NCI-H460 (cell line): ENCODE data around the gene DCAF5. TPM values are rescaled to one million over a fixed set of nuclear protein-coding genes. Genes with fewer than 3 reads are reported as not detected.
A peak's percentile ranks its signal among the peaks of the same experiment; 100 is the strongest.
"Not testable (repeated sequence)": the region's sequence is repeated elsewhere in the genome, so short reads cannot be mapped to it uniquely, and the experiment has no call there.

ENCODE experiments used
- DNase-seq: peaks from one replicate; pipeline ENCODE4 v3.0.0-alpha.2; 2016; ENCODE audit warnings: low read depth; ENCODE audit errors: extremely low read depth
- polyA plus RNA-seq: library from polyadenylated mRNA; depleted of rRNA; stranded (reverse); fragments of >200 nt; gene quantifications from 2 replicates; pipeline ENCODE4 v1.2.3, GENCODE V29; 2014; cell fraction: nucleus; rRNA removed
- total RNA-seq: library from RNA; depleted of rRNA; stranded (reverse); fragments of >200 nt; shearing (Covaris generic); gene quantifications from 2 replicates; pipeline ENCODE4 v1.2.3, GENCODE V29; 2014; rRNA removed

The DCAF5 gene, protein sequence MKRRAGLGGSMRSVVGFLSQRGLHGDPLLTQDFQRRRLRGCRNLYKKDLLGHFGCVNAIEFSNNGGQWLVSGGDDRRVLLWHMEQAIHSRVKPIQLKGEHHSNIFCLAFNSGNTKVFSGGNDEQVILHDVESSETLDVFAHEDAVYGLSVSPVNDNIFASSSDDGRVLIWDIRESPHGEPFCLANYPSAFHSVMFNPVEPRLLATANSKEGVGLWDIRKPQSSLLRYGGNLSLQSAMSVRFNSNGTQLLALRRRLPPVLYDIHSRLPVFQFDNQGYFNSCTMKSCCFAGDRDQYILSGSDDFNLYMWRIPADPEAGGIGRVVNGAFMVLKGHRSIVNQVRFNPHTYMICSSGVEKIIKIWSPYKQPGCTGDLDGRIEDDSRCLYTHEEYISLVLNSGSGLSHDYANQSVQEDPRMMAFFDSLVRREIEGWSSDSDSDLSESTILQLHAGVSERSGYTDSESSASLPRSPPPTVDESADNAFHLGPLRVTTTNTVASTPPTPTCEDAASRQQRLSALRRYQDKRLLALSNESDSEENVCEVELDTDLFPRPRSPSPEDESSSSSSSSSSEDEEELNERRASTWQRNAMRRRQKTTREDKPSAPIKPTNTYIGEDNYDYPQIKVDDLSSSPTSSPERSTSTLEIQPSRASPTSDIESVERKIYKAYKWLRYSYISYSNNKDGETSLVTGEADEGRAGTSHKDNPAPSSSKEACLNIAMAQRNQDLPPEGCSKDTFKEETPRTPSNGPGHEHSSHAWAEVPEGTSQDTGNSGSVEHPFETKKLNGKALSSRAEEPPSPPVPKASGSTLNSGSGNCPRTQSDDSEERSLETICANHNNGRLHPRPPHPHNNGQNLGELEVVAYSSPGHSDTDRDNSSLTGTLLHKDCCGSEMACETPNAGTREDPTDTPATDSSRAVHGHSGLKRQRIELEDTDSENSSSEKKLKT
- total RNA-seq = 12.4 and 14.3 TPM in 2 replicates
- 14.6 and 16.4 TPM in 2 replicates for polyA plus RNA-seq

DNA sequence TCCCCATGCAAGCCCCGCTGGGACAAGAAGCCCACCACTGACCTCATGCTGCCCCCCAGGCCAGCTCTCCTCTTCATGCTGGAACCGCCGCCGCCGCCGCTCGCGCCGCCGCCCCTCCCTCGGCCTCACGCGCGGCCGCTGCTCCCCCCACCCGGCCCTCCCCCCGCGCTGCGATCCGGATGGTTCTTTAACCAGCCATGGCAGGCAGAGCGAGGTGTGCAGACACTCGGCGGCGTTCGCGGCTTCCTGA, at the start of gene DCAF5:
Gene DCAF5 (minus strand): TSS at position 218 of the 250 bp plus-strand sequence. CDS start 141 bp downstream, at position 77.
- no peak for DNase-seq

DNA sequence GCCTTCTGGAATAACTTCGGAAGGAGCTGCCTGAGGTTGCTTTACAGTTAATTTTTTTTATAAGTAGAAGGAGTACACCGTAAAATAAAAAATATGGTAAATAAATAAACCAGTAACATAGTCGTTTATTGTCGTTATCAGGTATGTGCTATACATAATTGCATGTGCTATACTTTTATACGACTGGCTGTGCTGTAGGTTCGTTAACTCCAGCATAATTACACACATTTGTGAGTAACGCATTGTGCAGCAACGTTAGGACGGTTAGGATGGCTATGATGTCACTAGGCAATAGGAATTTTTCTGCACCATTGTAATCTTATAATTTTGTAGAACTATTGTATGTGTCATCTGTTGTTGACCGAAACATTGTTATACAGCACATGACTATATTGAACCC, 46.9 kb upstream of the DCAF5 start:
- DNase-seq = no peak

DNA sequence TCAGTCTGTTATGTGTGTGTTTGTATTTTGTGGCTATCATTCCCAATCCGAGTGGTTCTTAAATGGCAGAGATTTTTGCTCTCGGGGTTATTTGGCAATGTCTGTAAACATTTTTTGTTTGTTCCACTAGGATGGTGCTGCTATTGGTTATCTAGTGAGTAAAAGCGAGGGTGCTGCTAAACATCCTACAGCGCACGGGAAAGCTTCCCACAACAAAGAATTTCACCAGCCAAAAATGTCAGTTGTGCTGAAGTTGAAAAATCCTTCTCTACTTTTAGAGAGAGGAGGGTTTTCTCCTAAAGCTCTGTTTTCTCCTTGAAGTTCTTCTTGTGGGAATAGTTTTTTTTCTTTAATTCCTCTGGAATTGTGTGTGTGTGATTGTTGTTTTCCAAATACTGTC, 40.8 kb upstream of the DCAF5 start:
- DNase-seq = no peak

DNA sequence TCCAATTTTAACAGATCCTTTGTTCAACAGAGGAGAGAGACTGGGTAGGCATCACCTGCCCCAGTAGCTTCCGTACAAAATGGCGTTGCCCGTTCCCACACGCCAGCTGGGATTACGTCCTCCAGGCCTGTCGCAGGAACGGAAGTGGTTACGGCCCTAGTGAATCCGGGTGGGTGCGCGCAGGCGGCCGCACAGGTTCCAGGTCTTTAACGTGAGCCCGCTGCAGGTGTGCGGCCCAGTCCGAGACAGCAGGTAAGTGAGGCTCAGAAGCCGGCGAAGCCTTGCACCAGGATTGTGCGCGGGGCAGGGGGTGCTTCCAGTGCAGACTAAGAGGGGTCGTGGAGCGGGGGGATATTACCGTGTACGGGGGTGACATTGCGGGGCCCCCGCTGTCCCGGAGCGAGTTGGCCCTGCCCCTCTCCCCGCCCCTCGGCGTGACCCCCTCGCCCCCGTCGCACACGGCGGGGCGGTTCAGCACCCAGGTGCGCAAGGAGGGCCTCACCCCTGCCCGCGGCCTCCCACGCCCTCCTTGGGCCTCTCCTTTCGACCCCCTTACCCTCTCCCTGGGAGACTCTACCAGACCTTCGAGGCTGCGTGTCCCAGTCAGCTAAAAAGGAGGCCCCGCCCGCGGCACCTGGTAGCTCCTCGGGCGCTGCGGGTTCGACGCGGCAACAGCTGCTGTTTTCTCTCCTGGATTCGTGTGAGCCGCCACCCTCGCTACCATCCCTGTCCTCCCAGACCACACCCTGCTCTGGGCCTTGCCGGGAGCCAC, 38.6 kb upstream of the DCAF5 start, which contains the start of gene EXD2:
Gene EXD2 (plus strand): TSS at position 159 of the 772 bp plus-strand sequence. CDS start 17,973 bp downstream, outside the sequence.
- DNase-seq = peak; percentile 84

DNA sequence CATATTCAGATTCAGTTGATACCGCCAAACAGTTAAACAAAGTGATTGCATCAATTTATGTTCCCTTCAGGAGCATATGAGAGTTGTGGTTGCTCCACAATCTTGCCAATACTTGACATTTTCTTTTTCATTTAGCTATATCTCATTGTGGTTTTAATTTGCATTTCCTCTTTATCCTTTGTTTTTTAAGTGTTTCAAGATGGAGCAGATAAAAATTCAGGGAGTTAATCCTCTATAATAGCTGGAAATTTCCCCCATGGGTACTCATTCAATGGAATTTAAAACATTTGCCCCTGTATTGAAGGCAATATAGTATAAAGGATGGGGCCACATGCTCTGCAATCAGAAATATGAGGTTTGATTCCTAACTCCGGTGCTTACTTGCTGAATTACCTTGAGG, 37.3 kb upstream of the DCAF5 start:
- DNase-seq = no peak

DNA sequence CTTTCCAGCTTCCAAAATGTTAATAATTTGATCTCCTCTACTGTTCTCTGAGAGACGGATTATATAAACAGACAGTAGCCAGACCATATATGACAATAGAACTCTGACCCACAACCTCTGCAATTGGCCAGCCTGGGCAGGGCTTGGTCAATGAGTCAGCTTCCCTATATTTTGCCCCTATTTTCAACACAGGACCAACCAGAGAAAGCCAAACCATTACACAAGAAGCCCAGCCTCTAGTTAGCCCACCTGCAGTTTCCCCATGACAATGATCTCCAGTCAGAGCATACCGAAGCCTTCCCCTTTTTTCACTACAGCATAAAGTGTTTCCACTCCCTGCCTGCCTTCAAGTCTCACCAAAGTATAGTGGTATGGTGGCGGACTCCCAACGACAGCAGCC, 30.8 kb upstream of the DCAF5 start:
- no peak for DNase-seq

DNA sequence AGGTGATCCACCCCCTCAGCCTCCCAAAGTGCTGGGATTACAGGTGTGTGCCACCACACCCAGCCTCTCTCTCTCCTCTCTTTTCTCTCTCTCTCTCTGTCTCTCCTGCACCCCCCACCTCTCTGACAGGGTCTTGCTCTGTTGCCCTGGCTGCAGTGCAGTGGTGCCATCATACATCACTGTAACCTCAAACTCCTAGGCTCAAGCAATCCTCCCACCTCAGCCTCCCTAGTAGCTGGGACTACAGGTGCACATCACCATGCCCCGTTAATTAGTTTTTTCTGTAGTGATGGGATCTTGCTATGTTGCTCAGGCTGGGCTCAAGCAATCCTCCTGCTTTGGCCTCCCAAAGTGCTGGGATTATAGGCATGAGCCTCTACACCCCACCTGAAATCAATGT, 29.7 kb upstream of the DCAF5 start:
- DNase-seq = not testable (repeated sequence)

DNA sequence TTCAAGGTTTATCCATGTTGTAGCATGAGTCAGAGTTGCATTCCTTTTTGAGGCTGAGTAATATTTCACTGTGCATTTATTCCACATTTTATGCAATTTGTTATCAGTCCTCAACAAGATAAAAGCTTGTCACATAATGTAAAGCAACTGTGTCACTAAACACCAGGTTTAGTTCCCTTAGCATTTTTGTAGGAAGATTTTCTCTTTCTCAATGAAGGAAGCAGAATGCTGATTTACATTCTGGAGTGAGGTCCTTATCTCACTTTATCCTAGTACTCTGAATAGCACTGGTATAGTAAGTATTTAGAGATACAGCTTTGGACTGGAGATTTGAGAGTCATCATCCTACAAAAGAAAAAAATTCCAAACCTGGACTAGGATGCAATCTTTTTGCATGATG, 28.6 kb upstream of the DCAF5 start:
- no peak for DNase-seq

DNA sequence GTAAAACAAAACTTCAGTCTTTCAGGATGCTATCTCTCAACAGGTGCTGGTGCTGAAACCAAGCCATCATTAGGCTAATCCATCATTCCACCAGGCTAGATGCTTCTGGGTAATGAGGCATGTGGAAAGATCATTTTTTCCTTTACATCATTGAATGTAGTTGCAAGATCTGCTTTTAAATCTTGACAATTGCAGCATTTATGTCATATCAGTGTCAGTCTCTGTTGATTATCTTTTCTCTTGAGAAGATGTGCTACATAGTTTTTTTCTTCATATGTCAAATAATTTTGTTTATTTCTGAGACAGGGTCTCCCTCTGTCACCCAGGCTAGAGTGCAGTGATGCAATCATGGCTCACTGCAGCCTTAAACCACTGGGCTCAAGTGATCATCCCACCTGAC, 22.2 kb upstream of the DCAF5 start:
- DNase-seq = no peak

DNA sequence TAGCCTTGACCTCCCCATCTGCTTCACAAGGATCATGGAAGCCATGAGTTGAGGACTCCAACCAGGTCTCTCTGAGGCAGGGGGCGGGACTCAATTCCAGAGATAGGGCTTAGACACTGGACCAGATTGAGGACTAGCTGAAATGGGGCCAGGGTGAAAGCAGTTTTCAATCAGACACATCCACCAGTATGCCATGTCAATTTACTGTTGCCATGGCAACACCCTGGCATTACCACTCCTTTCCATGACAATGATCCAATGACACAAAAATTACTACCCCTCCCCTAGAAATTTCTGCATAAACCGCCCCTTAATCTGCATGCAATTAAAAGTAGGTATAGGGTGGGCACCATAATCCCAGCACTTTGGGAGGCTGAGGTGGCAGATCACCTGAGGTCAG, 18.6 kb upstream of the DCAF5 start:
- no peak for DNase-seq

DNA sequence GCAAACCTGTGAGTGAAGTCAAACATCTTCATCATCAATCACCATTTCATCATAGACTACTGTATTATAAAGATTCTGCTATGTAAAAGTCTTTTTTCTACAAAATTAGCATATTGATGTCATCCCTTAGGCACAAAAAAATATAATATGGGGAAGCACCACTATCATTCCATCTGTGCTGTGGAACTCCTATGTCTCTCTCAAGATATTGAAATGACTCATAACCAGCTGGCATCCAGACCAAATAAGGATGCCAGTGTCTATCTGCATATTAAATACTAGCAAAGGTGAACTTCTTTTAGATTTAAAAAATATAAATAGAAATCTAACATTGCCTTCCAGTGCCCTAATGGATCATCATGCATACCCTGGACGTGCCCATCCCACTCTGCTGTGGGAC, 17.9 kb upstream of the DCAF5 start:
- no peak for DNase-seq

DNA sequence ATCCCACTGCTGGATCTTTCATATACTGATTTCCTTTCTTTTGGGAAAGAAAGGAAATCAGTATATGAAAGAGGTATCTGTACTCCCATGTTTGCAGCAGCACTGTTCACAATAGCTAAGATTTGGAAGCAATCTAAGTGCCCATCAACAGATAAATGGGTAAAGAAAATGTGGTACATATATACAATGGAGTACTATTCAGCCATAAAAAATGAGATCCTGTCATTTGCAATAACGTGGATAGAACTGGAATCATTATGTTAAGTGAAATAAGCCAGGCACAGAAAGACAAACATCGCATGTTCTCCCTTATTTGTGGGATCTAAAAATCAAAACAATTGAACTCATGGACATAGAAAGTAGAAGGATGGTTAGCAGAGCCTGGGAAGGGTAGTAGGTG, 12.9 kb upstream of the DCAF5 start:
- DNase-seq = not testable (repeated sequence)

DNA sequence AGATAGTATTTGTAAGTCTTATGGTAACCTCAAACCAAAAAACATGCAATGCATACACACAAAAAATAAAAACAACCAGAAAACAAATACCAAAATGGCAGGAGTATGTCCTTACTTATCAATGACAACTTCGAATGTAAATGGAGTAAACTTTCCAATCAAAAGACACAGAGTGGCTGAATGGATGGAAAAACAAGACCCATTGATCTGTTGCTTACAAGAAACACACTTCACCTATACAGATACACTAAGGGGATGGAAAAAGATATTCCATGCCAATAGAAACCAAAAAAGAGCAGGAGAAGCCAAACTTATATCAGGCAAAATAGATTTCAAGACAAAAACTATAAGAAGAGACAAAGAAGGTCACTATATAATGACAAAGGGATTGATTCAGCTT, 8.7 kb upstream of the DCAF5 start:
- DNase-seq = no peak

DNA sequence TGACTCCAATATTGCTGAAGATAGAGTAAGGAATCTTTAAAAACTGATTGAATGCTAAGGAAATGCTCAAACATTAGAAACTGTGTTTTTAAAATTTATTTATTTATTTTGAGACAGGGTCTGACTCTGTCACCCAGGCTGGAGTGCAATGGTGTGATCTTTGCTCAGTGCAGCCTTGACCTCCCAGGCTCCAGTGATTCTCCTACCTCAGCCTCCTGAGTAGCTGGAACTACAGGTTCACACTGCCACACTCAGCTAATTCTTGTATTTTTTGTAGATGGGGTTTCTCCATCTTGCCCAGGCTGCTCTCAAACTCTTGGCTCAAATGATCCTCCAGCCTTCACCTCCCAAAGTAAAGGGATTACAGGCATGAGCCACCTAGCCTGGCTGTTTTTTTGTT, 3.3 kb upstream of the DCAF5 start:
- DNase-seq = no peak

DNA sequence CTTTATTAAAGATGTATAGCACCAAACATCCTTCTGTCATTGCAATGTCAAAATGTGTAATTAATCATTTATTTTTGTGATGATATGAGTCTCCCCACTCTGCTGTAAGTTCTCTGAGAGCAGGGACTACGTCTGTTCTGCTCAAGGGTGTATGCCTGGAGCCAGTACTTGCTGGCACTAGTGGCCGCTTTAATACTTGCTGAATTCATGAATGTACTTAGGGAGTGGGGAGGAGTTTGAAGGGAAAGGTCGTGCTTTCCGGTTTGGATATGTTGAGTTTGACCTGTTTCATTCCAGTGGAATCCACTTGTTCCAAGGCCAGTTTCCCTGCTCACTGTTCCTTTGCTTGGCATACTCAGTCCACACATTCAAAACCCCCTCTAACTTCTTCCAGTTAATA, 1.9 kb upstream of the DCAF5 start:
- no peak for DNase-seq

DNA sequence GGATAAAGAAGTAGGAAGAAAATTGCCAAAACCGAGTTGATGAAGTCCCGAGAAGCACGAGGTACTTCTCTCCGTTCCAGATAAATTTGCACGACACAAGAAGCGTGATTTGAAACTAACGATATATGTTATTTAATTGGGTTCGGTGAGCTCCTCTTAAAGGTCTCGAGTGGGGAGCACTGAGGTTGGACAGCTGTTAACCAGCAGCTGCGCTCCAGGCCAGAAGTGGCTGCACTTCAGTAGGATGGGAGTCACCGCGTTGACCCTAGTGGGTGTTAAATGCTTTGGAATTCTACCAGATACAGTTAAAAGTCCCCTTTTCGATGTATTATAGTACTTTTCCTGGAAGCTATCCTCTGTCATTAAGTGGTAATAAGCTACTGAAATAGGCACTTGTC, 953 bp upstream of the DCAF5 start:
- no peak for DNase-seq

DNA sequence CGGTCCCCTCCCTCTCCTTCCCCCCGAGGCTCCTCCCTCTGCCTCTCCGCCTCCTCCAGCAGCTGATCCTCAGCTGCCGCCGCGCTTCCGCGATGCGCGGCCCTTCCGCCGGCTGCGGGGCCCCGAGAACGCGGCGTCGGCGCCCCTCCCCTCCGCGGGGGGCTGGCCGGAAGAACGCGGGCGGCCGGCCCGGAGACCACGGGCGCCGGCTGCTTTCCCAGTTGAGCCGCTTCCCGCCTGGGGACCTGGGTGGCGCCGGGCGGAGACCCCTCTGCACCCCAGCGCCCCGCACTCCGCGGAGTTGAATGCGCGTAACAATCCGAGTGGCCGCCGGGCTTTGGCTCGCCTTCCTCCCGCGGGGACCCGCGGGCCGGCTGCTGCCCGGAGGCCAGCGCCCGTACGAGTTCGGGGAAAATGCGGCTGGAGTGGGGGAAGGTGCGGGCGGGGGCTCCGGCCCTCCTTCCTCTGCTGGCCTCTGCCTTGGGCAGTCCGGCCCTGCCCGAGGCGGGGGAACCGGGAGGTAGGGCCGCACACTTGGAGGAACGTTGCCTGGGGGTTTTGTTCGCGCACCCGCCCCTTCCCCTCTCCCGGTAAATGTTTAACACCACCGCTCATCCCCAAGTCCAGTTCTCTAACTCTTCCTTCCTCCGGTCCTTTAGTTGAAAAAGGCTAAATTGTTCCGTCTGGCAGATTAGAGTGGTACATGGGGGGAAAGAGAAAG, 393 bp upstream of the DCAF5 start:
- peak; percentile 90 for DNase-seq

DNA sequence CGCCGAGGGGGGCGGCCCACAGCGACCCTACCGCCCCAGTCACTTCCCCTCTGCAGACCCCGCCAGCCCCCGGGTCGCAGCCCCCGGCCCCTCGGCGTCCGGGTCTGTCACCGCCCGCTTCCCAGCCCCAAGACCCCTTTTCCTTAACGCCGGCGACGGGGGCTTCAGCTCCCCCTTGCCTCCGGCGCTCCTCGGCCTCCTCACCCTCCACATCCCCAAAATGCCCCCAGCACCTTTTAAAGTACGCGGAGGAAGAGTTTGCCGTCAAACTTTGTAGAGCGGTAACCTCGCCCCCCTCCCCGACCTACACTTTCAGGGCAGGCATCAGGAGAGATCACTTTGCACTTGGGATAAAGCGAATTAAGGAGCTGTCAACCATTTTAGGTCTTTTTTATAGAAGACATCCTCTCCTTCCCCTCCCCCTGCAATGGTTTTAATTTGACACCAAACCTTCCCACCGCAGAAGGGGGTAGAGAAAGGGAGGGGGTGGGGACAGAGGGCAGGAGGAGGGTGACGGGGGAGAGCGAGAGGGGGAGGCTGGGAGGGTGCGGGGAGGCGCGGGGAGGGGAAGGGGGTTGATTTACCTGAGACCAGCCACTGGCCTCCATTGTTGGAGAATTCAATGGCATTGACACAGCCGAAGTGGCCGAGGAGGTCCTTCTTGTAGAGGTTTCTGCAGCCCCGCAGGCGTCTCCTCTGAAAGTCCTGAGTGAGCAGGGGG, 578 bp downstream of the DCAF5 start:
- no peak for DNase-seq

DNA sequence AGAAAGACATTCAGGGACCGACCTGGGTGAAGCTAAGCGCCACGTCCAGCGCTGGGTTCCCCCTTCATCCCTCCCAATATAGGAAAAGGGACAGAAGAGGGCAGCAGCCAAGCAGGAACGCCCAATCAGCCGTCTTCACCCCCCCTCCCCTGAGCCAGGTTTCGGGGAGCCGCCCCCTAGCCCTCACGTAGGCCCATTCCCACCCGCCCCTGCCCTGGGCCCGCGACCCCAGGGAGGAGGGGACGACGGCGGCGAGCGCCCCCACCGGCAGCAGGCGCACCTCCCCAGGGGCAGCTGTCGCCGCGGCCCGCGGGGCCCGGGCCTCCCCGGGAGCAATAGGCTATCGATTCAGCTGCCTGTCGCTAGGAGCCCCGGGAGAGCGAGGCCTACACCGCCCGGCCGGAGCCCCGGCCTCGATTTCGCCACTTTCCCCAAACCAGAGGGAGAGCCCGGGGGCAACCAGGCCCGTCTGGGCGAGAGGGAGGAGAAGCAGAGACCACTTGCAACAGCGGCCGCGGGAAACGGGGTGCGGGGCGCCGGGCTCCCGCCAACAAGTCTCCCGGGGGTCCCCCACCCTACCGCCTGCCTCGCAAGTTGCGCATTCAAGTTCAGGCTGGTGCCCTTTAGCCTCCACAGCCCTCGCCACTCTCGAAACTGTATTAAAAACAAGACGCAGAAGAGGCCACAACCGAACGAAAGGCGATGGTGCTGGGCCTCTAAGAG, 1.3 kb downstream of the DCAF5 start:
- DNase-seq = peak; percentile 48
